Tibial nerve (tissue), 4 donors: ENCODE data around the gene STX12. TPM values are rescaled to one million over a fixed set of nuclear protein-coding genes. Genes with fewer than 3 reads are reported as not detected.

ENCODE experiments used
- DNase-seq, 2 donors: peaks; one replicate each; pipeline ENCODE4 v3.0.0-alpha.2; 2019; ENCODE audit warnings: low spot score in 2 of 2
- H3K27ac ChIP-seq, 4 donors: fragments of 200-600 bp; sonication (generic) in 3 of 4; one replicate each; pipeline ENCODE4 v1.5.1; 2017 to 2019; ENCODE audit warnings: mild to moderate bottlenecking in 1 of 4
- H3K27me3 ChIP-seq, 2 donors: fragments of 200-600 bp; sonication (generic) in 1 of 2; one replicate each; pipeline versions ENCODE4 v1.5.1 to v1.6.0; 2017 to 2019
- H3K36me3 ChIP-seq, 3 donors: fragments of 200-600 bp; sonication (generic); one replicate each; pipeline ENCODE4 v1.5.1; 2018 to 2019
- H3K4me1 ChIP-seq, 4 donors: fragments of 200-600 bp; sonication (generic) in 3 of 4; one replicate each; pipeline ENCODE4 v1.5.1; 2017 to 2019
- H3K4me3 ChIP-seq, 4 donors: fragments of 200-600 bp; sonication (generic) in 3 of 4; one replicate each; pipeline ENCODE4 v1.5.1; 2017 to 2019; ENCODE audit warnings: mild to moderate bottlenecking in 1 of 4, moderate library complexity in 1 of 4
- H3K9me3 ChIP-seq, 4 donors: fragments of 200-600 bp; sonication (generic) in 3 of 4; one replicate each; pipeline ENCODE4 v1.5.1; 2017 to 2019
- CTCF ChIP-seq, 5 experiments: fragments of 200-600 bp in 3 of 5; fragments of 450-650 bp in 2 of 5; sonication (generic) in 3 of 5; IDR thresholded peaks; one replicate each; pipeline ENCODE4 v1.5.1; 2016 to 2019; ENCODE audit warnings: antibody characterized with exemption in 5 of 5, mild to moderate bottlenecking in 3 of 5, moderate library complexity in 2 of 5
- EP300 ChIP-seq, 2 donors: sonication (generic); formaldehyde crosslinking; IDR thresholded peaks; one replicate each; pipeline ENCODE4 v1.6.1; 2017; ENCODE audit warnings: antibody characterized with exemption in 2 of 2, mild to moderate bottlenecking in 1 of 2
- POLR2A ChIP-seq, 2 donors: fragments of 450-650 bp; IDR thresholded peaks; one replicate each; pipeline ENCODE4 v1.6.1; 2017; ENCODE audit warnings: antibody characterized with exemption in 2 of 2, mild to moderate bottlenecking in 2 of 2, moderate library complexity in 2 of 2
- WGBS, 2 donors: methylation state at CpG; one replicate each; pipeline ENCODE4 v1.1.5; 2018; 5-methylcytosine and 5-hydroxymethylcytosine counted together
- total RNA-seq, 4 donors: library from RNA; depleted of rRNA; stranded (reverse); fragments of >200 nt; gene quantifications; one replicate each; pipeline ENCODE4 v1.1.0, GENCODE V29; 2016

The STX12 gene
- total RNA-seq, 4 donors from 2014 or later = 51.6 to 71.0 (median 66.9) TPM

DNA sequence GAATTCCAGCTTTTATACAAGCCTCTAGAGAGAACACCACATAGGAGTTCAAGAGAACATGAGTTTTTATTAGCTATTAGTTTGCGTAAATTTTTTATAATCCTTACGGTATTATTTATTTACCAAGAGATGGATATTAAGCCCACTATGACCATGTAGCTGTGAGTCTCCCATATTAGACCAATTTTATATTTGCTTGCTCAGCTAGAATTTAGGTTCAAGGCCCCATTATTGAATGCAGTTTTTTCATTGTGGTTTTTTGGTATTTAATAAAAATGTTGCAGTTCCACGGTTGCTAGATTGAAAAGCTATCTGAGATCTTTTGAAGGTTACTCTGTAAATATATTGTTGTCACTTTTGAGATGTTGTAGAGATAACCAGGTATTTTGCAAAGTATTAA, 60.5 kb downstream of the STX12 start:
- H3K36me3 ChIP-seq = peaks cover 0 to 40% (median 0%) of the 10 kb centered on the region in 3 donors
- no peak overlapping the region for H3K27ac ChIP-seq
- TF ChIP-seq EP300 (IDR thresholded peaks at IDR 0.05) (no peak), POLR2A (IDR thresholded peaks at IDR 0.05) (no peak), CTCF (IDR thresholded peaks at IDR 0.05) (no peak)
- H3K4me1 ChIP-seq = peaks cover 0 to 35% (median 12%) of the 10 kb centered on the region in 4 donors
- DNase-seq = no peak
- no peaks in the 10 kb centered on the region for H3K9me3 ChIP-seq
- no peak overlapping the region for H3K4me3 ChIP-seq
- no peaks in the 10 kb centered on the region for H3K27me3 ChIP-seq
- 80 to 92% methylated on average over 3 of the region's 3 CpGs for WGBS, 2 donors

DNA sequence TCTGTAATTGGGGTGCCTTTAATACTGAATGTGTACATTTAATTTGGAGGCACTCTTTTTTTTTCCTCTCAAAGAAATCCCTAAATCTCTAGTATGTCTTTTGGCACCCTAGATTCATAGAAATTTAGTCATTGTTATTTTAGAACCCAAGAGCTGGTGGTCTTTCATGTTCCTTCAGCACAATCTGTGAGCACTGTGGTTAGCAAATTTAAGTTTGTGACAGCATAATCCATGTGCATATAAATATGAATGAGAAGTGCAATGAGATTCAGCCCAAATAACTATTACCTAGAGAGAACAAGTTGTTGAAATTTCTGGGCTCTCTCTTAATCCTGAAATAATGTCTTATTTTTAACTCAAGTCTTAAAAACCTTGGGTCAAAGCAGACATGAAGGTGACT, 62.0 kb downstream of the STX12 start:
- Histone ChIP-seq H3K9me3 (no peaks in the 10 kb centered on the region), H3K4me3 (no peak overlapping the region), H3K36me3 (peaks cover 0 to 55% (median 11%) of the 10 kb centered on the region in 3 donors), H3K4me1 (peaks cover 0 to 30% (median 12%) of the 10 kb centered on the region in 4 donors), H3K27me3 (no peaks in the 10 kb centered on the region), H3K27ac (no peak overlapping the region)
- no peak for DNase-seq
- TF ChIP-seq EP300 (IDR thresholded peaks at IDR 0.05) = no peak
- TF ChIP-seq CTCF (IDR thresholded peaks at IDR 0.05) = no peak
- TF ChIP-seq POLR2A (IDR thresholded peaks at IDR 0.05) = no peak

- Histone ChIP-seq H3K27ac (no peak overlapping the region), H3K9me3 (no peaks in the 10 kb centered on the region), H3K36me3 (peaks cover 0 to 60% (median 11%) of the 10 kb centered on the region in 3 donors), H3K4me1 (peaks cover 0 to 30% (median 12%) of the 10 kb centered on the region in 4 donors), H3K27me3 (no peaks in the 10 kb centered on the region), H3K4me3 (no peak overlapping the region)
- WGBS, 2 donors = 91 to 98% methylated on average over 1 of the region's 1 CpG
- TF ChIP-seq POLR2A (IDR thresholded peaks at IDR 0.05) (no peak), CTCF (IDR thresholded peaks at IDR 0.05) (no peak), EP300 (IDR thresholded peaks at IDR 0.05) (no peak)
- no peak for DNase-seq
Measured at GRCh38 chr1:27835501-27835900, 62.5 kb downstream of the STX12 start.

GRCh38 chr1:27849951-27850350, 76.9 kb downstream of the STX12 start:
- Histone ChIP-seq H3K4me3 (no peak overlapping the region), H3K36me3 (peaks cover 4 to 70% (median 38%) of the 10 kb centered on the region in 3 donors), H3K9me3 (no peaks in the 10 kb centered on the region), H3K27ac (no peak overlapping the region), H3K27me3 (no peaks in the 10 kb centered on the region), H3K4me1 (no peaks in the 10 kb centered on the region)
- WGBS, 2 donors = 89 to 93% methylated on average over 6 to 7 of the region's 7 CpGs
- no peak for TF ChIP-seq POLR2A (IDR thresholded peaks at IDR 0.05)
- no peak for TF ChIP-seq EP300 (IDR thresholded peaks at IDR 0.05)
- TF ChIP-seq CTCF (IDR thresholded peaks at IDR 0.05) = no peak
- DNase-seq = no peak

GRCh38 chr1:27855085-27855484, 82.1 kb downstream of the STX12 start:
- H3K27me3 ChIP-seq = no peaks in the 10 kb centered on the region
- no peak overlapping the region for H3K4me3 ChIP-seq

More at GRCh38 chr1:27855085-27855484, 82.1 kb downstream of the STX12 start:
- no peak for TF ChIP-seq CTCF (IDR thresholded peaks at IDR 0.05)
- TF ChIP-seq POLR2A (IDR thresholded peaks at IDR 0.05) = no peak
- no peak for TF ChIP-seq EP300 (IDR thresholded peaks at IDR 0.05)
- H3K4me1 ChIP-seq = peaks cover 0 to 10% (median 2%) of the 10 kb centered on the region in 4 donors
- WGBS, 2 donors = 82 to 85% methylated on average over 6 of the region's 6 CpGs
- H3K9me3 ChIP-seq = no peaks in the 10 kb centered on the region
- no peak overlapping the region for H3K27ac ChIP-seq
- peaks cover 0 to 20% (median 4%) of the 10 kb centered on the region in 3 donors for H3K36me3 ChIP-seq
- DNase-seq = no peak
